Panc1 (cell line): ENCODE measurements around the gene FGF9.

Experiments
- POLR2AphosphoS5 ChIP-seq: IDR thresholded peaks from 2 replicates; pipeline ENCODE4 v1.6.1; 2012; ENCODE audit warnings: mild to moderate bottlenecking, low read depth, low read length, moderate library complexity
- TF ChIP-seq, protein P1 (sequence below): fragments of 450-650 bp; IDR thresholded peaks from 2 replicates; pipeline ENCODE4 v1.5.1; 2017; ENCODE audit warnings: mild to moderate bottlenecking
- TF ChIP-seq, protein P2 (sequence below), 2 experiments: IDR thresholded peaks; 2 replicates each; pipeline ENCODE4 v1.6.1; 2011 to 2012; ENCODE audit warnings: low read depth in 2 of 2, control low read depth in 1 of 2, low read length in 1 of 2, mild to moderate bottlenecking in 1 of 2, moderate library complexity in 1 of 2; ENCODE audit not compliant: insufficient read depth in 1 of 2

DNA sequence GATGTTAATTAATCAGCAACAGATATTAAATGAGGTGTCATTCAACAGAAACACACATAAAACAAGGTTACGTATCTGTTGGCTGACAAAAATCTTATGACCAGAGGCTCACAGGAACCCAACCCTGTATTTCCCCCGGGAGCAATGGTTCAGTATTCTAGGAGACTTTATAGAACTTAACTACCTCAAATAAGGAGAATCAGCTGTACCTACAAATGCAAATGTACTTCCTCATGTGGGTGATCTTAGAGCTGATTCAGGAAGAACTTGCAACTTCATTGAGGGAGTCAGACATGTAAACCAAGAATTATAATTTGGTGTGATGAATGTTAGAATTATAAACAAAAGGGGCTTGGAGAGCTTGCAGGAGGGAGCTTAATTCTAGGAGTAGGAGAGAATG, 20.1 kb downstream of the FGF9 start:
- TF ChIP-seq, protein P1, sequence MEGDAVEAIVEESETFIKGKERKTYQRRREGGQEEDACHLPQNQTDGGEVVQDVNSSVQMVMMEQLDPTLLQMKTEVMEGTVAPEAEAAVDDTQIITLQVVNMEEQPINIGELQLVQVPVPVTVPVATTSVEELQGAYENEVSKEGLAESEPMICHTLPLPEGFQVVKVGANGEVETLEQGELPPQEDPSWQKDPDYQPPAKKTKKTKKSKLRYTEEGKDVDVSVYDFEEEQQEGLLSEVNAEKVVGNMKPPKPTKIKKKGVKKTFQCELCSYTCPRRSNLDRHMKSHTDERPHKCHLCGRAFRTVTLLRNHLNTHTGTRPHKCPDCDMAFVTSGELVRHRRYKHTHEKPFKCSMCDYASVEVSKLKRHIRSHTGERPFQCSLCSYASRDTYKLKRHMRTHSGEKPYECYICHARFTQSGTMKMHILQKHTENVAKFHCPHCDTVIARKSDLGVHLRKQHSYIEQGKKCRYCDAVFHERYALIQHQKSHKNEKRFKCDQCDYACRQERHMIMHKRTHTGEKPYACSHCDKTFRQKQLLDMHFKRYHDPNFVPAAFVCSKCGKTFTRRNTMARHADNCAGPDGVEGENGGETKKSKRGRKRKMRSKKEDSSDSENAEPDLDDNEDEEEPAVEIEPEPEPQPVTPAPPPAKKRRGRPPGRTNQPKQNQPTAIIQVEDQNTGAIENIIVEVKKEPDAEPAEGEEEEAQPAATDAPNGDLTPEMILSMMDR: no peak
- no peak for TF ChIP-seq POLR2AphosphoS5
- TF ChIP-seq, protein P2, sequence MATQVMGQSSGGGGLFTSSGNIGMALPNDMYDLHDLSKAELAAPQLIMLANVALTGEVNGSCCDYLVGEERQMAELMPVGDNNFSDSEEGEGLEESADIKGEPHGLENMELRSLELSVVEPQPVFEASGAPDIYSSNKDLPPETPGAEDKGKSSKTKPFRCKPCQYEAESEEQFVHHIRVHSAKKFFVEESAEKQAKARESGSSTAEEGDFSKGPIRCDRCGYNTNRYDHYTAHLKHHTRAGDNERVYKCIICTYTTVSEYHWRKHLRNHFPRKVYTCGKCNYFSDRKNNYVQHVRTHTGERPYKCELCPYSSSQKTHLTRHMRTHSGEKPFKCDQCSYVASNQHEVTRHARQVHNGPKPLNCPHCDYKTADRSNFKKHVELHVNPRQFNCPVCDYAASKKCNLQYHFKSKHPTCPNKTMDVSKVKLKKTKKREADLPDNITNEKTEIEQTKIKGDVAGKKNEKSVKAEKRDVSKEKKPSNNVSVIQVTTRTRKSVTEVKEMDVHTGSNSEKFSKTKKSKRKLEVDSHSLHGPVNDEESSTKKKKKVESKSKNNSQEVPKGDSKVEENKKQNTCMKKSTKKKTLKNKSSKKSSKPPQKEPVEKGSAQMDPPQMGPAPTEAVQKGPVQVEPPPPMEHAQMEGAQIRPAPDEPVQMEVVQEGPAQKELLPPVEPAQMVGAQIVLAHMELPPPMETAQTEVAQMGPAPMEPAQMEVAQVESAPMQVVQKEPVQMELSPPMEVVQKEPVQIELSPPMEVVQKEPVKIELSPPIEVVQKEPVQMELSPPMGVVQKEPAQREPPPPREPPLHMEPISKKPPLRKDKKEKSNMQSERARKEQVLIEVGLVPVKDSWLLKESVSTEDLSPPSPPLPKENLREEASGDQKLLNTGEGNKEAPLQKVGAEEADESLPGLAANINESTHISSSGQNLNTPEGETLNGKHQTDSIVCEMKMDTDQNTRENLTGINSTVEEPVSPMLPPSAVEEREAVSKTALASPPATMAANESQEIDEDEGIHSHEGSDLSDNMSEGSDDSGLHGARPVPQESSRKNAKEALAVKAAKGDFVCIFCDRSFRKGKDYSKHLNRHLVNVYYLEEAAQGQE (IDR thresholded peaks at IDR 0.05; ENCODE audit: insufficient read depth in 1 of 2, low read depth in 2 of 2, low read length in 1 of 2): no peak
